GM21526 (cell line): ENCODE data around the gene KCNMA1.
"Not testable (repeated sequence)": the region's sequence is repeated elsewhere in the genome, so short reads cannot be mapped to it uniquely, and the experiment has no call there.

Experiments
- ATAC-seq: cut with Tn5 transposase; IDR thresholded peaks from one replicate; pipeline ENCODE4 v1.9.1; 2021; ENCODE audit warnings: moderate library complexity; ENCODE audit not compliant: unreplicated experiment, low FRiP score

The KCNMA1 gene

GRCh38 chr10:77637532-77638320 lies at the start of gene KCNMA1:
TSS of gene KCNMA1 (minus strand) at chr10:77637808.
- ATAC-seq = no peak

DNA sequence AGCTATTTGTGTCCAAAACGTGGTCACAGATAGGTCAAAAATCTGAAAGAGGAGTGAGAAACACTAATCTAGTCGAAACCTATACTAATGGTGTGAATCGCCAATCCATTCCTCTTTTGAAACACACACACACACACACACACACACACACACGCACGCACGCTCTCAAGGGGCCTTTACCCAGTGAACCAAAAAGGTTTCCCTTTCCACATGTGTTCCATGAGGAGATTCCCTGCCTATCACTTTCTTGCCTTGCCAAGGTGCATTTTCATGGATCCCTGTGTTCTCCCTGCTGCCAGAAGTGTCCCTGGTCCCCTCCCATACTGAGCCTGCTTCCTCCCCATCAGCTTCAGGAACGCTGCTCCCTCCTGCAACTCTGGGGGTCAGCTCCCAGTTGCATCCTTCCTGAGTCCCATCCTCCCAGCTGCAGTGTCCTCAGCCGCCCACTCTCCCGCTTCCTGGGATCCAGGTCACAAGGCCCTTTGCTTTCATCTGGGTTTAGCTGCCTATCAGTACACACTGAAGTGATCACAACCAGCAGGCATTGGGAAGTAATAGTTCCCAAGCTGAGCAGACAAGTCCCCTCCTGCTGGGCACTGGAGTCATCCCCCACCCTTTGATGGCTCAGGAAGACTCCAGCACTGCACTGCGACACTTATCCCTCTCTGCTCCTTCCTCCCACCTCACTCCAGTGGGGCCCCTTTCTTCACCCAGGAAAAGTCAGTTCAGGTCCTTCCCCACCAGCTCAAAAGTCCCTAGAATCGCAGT lies 49.2 kb upstream of the KCNMA1 start:
- ATAC-seq = no peak

GRCh38 chr10:77686096-77686495 lies 48.5 kb upstream of the KCNMA1 start:
- ATAC-seq = no peak

- ATAC-seq = no peak
Observed at GRCh38 chr10:77685432-77685831, 47.8 kb upstream of the KCNMA1 start.

- ATAC-seq = not testable (repeated sequence)
Observed at GRCh38 chr10:77683088-77683432, 45.5 kb upstream of the KCNMA1 start.

- no peak for ATAC-seq
Observed at GRCh38 chr10:77682393-77683087, 44.9 kb upstream of the KCNMA1 start.

GRCh38 chr10:77681839-77682238 lies 44.2 kb upstream of the KCNMA1 start:
- no peak for ATAC-seq

DNA sequence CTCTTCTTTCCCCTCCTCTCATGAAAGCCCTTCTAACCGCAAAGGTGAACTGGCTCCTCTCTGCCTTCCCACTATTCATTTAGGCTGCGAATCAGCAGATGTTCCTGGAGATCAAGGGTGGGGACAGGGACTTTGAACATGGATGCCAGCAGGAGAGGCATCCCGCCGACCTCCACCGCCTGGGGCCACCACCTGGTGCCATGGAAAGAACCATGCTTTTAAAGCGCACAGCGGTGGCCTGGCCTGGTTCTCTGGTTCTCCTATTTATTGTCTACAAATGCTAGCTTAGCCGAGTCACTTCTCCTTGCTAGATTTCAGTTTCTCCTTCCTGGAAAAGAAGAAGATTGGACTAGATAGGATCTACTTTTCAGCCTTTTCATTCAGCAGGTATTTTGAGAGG lies 43.2 kb upstream of the KCNMA1 start:
- no peak for ATAC-seq

- ATAC-seq = no peak
Observed at GRCh38 chr10:77680065-77680464, 42.5 kb upstream of the KCNMA1 start.

DNA sequence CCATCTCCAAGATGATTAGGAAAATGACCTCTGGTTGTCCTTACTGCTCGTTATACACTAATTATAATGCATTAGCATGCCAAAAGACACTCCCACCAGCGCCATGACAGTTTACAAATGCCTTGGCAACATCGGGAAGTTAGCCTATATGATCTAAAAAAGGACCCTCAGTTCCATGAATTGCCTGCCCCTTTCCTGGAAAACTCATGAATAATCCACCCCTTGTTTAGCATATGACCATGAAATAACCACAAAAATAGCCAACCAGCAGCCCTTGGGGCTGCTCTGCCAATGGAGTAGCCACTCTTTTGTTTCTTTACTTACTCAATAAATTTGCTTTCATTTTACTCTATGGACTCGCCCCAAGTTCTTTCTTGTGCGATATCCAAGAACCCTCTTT lies 41.6 kb upstream of the KCNMA1 start:
- ATAC-seq = no peak

DNA sequence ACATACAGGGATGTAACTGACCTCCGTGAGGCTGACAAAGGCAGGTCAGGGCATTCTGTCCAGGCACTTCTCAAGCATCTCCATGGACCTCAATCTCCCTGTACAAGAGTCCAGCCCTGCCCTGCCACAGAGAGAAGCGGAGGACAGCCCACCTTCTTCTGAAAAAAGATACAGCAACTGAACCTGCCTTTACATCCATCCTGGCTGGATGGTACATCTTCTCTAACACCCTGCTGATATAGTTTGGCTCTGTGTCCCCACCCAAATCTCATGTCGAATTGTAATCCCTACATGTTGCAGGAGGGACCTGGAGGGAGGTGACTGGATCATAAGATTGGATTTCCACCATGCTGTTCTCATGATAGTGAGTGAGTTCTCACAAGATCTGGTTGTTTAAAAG lies 40.5 kb upstream of the KCNMA1 start:
- ATAC-seq = no peak

DNA sequence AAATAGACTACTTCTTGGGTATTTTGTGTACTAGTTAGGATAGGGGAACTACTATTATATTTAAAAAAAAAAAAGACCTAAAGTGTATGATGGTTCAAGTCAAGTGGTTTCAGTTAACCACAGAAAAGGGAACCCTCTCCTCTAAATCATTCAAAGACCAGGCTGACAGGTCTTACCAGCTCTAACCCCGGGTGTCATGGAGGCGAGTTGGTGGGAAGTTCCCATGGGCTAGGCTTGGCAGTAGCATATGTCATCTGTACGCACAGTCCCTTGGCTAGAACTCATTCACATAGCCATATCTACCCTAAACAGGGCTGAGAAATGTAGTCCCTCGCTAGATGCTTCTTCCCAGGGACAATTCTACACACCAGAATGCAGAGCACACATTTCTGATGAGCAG lies 37.7 kb upstream of the KCNMA1 start:
- no peak for ATAC-seq

DNA sequence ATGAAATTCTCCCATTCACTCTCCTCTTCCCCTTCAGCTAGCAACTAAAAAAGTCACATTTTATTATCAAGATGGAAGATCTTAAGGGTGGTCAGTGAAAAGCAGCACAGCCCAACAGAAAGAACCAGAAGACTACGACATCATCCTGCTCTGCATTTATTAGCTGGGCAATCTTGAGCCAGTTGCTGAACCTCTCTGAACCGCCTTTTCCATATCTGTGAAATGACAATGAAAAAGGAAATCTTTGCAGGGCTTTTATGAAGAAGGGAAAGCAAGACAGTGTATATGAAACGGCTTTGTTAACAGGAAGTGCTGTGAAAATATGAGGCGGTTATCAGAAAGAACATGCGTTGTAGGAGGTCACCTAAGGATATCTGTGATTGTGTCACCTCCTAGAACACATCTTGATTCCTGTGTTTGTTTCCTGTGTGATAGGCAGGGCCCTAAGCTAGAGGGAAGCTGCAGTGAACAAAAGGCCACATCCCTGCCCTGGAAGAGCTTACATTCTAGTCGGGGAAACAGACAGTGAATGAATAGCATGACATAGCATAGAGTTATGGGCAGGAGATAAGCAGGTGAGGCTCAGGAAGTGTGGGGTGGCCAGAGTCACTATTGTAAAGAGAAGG lies 36.0 kb upstream of the KCNMA1 start:
- ATAC-seq = no peak

- ATAC-seq = no peak
Observed at GRCh38 chr10:77673101-77673500, 35.5 kb upstream of the KCNMA1 start.

DNA sequence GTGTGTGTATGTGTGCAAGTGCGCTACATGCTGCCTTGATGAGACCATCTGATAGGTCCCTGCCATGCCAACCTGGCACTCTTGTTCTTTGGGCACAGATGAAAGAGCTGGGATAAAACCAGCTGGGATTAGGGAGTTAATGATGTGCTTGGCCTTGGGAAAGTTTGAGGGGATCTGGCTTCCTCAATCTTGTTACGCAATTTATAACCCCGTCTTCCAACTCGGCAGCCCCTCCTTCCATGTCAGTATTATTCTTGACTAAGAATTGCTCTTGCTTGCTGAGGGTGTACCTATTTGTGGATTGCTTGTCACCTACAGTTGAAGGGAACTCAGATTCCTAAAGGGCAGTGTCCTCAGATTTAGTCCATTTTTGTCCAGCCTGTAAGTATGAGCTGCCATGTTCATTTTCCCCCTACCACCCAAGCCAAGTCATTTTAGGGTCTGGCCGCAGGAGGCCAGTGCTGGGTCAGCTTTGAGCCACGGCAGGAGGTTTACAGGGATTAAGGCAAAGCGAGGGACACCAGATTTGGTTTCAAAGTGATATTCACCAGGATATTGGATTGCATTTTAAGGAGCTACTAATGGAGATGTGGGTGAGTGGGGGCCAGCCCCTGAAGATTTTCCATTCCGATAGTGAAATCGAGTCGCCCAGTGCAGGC lies 34.1 kb upstream of the KCNMA1 start:
- no peak for ATAC-seq

- ATAC-seq = no peak
Observed at GRCh38 chr10:77670817-77671443, 33.3 kb upstream of the KCNMA1 start.

DNA sequence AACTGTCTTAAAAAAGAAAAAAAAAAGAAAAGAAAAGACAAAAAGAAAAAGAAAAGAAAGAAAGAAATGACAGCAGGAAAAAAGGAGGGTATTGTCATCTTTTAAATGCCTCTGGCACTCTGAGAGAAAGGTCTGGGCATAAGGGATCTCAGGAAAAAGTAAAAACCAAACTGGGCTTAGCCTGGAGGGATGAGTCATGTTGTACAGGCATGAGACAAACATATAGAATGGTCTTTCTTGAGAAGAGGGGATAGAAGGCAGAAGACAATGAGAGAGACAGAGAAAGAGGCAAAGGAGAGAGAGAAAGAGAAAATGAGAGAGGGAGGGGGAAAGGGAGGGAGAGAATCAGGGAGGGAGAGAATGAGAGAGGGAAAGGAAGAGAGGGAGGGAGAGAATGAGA lies 32.3 kb upstream of the KCNMA1 start:
- ATAC-seq = no peak

DNA sequence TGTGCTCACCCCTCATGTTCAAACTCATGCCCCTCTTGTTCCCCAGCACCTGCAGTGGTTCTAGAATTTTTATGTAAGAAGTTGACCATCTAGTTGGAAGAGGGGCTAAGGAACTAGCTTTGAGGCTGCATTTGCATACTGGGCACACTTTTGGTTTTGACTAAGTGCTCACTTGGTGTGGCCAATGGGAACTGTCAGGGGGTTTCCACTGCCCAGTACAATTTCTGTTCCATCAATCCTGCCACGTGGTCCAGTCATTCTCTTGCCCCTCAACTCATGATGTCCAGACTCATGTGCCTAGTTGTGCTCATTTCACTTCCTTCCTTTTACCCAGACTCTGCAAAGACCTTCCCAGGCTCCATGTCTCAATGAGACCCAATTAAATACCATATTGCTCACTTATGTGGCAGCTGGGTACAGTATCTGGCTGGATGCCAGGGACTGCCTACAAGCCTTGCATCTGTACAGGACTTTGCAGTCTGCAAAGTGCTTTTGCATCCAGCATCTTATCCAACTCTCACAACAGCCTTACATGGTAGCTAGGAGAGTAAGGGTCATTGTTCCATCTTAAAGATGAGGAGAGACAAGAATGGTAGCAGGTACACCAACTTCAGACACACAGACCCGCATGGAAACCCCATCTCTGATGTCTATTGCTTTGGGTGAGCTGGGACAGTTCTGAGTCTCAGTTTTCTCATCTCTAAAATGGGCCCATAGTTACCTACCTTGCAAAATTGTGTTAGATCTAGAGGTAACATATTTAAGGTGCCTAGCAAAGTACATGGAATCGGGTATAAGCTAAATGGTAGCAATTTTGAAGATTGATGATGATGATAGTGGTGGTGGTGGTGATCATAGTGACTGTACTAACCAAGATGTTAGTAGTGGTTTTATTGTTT lies 30.1 kb upstream of the KCNMA1 start:
- no peak for ATAC-seq

GRCh38 chr10:77666821-77667220 lies 29.2 kb upstream of the KCNMA1 start:
- ATAC-seq = no peak
